GM21723 (cell line): ENCODE data around the gene GMDS.

Source experiments
- ATAC-seq: cut with Tn5 transposase; IDR thresholded peaks from one replicate; pipeline ENCODE4 v1.9.1; 2021; ENCODE audit warnings: mild to moderate bottlenecking, moderate library complexity; ENCODE audit not compliant: unreplicated experiment

GMDS gene

GRCh38 chr6:1587546-1587945, 657.9 kb downstream of the GMDS start:
- no peak for ATAC-seq

GRCh38 chr6:1586861-1587450, 658.4 kb downstream of the GMDS start:
- no peak for ATAC-seq

- ATAC-seq, result no peak
Observed at GRCh38 chr6:1586256-1586655, 659.1 kb downstream of the GMDS start.

GRCh38 chr6:1585669-1586049, 659.7 kb downstream of the GMDS start:
- ATAC-seq, result no peak

GRCh38 chr6:1584996-1585668, 660.3 kb downstream of the GMDS start:
- ATAC-seq, result no peak

GRCh38 chr6:1584146-1584545, 661.3 kb downstream of the GMDS start:
- ATAC-seq, result no peak

GRCh38 chr6:1581120-1581991, 664.0 kb downstream of the GMDS start:
- no peak for ATAC-seq

- ATAC-seq, result no peak
Observed at GRCh38 chr6:1580585-1580984, 664.8 kb downstream of the GMDS start.

GRCh38 chr6:1580109-1580508, 665.3 kb downstream of the GMDS start:
- ATAC-seq, result no peak

- no peak for ATAC-seq
Observed at GRCh38 chr6:1579096-1579495, 666.3 kb downstream of the GMDS start.

GRCh38 chr6:1577896-1578745, 667.3 kb downstream of the GMDS start:
- ATAC-seq, result no peak

GRCh38 chr6:1577146-1577680, 668.2 kb downstream of the GMDS start:
- ATAC-seq, result no peak

GRCh38 chr6:1576711-1577110, 668.7 kb downstream of the GMDS start:
- ATAC-seq, result no peak

- no peak for ATAC-seq
Observed at GRCh38 chr6:1576166-1576565, 669.2 kb downstream of the GMDS start.

- ATAC-seq, result no peak
Observed at GRCh38 chr6:1575210-1576041, 670.0 kb downstream of the GMDS start.

GRCh38 chr6:1574890-1575209, 670.6 kb downstream of the GMDS start:
- no peak for ATAC-seq

GRCh38 chr6:1574083-1574761, 671.2 kb downstream of the GMDS start:
- ATAC-seq, result no peak
